ENCODE results near the gene SDC3.
"Not testable (repeated sequence)": the region's sequence is repeated elsewhere in the genome, so short reads cannot be mapped to it uniquely, and the experiment has no call there.

GRCh38 chr1:30949487-30949838, 40.9 kb upstream of the SDC3 start:
- TF ChIP-seq CTCF (IDR thresholded peaks at IDR 0.05; ENCODE audit: insufficient read depth, low read length); POLR2AphosphoS5 (IDR thresholded peaks at IDR 0.05; ENCODE audit: low read depth); REST (IDR thresholded peaks at IDR 0.05; ENCODE audit: insufficient replicate concordance, low read depth): not testable (repeated sequence)

Measured in HL-60 (cell line).